ENCODE measurements around the gene PES1.
"Not testable (repeated sequence)": the region's sequence is repeated elsewhere in the genome, so short reads cannot be mapped to it uniquely, and the experiment has no call there.

PES1 gene

DNA sequence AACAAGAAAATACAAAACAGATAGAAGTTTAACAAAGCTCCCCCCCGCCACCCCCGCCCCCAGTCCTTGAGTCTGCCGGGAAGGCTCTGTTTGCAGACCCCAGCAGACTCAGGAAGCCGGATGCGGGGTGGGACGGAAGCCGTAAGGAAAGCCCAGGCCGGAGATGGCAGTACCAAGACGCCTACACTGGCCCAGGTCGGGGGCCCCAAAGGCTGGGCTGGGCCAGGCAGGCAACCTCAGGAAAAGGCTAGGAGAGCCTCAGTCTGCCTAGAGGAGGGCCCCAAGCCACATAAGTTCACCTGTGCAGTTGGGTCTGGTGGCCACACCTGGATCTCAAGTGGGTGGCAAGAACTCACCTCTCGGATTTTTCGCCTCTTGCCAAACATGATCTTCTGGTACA, 13.2 kb downstream of the PES1 start:
- in situ Hi-C loops (cut with MboI; ENCODE audit: low sequenced_read_pairs) = no loop called here

DNA sequence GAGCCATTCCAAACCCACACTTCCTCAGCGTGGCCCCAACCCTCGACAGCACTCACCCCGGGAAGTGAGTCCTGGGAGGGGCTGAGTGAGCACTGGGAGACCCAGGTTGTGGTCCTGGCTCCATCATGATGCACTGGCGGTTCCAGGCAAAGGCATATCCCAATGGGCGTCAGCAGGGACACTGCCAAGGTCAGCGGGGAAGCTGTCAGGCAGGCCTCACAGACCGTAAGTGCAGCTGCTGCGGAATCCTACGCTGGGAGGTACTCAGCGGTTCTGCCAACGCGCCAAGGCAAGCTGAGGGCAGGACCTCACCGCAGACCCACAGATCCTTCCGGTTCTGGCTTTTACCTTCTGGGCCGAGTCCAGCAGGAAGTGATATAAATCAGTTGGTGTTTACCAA, 15.9 kb downstream of the PES1 start:
- in situ Hi-C loops (cut with MboI; ENCODE audit: low sequenced_read_pairs) = no loop called here

DNA sequence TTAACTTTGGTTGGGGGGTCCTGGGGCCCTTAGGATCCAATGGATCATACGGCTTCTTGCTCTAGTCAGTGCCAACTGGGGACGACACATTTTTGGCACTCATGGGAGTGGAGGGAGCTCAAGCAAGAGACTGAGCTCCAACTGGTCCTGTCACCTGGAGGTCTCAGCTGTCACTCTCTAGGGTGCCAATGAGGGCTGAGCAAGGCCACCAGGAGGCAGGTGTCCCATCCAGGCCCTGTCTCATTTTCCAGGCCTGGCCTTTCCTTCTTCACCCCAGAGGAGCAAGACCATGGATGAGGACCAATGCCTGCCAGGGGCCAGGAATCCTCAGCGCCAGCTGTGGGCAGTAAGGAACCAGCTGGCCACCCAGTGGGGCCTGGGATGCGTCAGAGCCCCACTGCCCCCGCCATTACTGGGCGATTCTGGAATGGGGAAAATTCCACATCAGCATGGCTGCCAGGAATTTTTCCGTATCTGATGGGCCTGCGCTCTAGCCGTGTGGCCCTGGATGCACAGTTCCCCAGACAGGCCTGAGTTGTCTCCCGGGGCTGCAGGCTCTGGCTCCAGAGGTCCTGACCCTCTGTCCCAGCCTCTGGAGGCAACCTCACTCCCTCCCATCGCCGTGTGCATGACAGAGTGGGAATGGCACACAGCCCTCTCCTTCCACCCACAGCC, 16.6 kb downstream of the PES1 start:
- in situ Hi-C loops (cut with MboI; ENCODE audit: low sequenced_read_pairs) = no loop called here

DNA sequence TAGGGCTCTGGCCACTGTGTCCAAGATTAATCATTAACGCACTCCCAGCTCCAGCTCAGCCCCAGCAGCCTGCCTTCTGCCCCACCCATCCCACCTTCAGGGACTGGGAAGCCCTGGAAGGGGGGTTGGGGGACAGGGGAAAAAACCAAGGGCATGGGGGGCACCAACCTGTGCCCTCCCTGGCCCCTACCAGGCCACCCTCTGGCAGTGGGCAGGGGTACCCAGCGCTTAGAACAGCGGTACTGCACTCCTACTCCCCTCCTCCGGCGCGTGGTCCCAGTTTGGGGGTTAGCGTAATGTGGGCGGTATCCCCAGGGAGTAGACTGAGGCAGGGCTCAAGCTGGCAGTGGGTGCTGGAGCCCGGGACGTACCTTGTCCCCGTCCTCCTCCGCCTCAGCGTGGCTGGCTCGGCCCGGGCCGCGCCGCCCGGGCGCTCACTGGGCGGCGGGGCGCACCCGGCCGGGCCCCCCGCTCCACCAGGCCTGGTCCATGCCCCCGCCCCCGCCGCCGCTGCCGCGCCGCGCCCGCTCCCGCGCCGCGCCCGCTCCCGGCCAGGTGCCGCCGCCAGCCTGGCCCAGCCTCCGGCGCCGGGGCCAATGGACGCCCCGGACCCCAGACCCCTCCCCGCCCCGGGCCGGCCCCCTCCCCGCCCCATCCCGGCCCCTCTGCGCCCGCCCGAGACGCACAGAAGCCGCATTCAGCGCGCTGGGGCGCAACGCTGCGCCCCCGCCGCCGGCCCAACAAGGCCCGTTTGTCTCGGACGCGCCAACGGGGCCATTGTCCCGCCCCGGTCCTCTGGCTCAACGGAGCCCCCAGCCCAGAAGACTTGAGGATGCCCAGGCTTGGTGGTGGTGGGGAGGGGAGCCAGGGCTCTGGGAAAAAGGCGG, 17.4 kb downstream of the PES1 start, which contains the start of gene GAL3ST1:
GAL3ST1 (minus strand) TSS at position 571 of the 887 bp plus-strand sequence. CDS start 17,273 bp downstream, outside the sequence.
- in situ Hi-C loops (cut with MboI; ENCODE audit: low sequenced_read_pairs) = no loop called here

DNA sequence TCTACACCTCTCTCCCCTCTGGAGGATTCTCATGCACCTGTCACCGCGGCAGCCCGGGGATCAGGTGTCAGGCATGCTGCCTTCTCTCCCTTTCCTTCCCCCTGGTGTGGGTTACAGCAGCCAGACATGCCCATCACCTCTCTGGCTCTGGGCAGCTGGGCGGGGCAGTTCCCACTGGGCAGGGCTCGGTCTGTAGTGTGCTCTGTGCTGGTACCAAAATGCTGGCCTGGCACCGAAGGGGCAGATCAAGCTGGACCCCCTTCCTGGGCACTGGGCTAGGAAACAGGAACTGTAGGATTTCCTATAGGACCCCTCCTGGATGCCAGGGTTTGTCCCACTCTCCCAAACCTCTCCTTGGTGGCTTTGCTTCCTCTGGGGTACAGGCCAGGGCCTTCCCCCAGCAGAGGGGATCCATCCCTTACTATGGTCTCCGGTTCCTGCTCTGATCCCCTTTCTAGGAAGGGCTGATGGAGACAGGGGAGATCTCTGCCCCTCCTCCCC, 18.1 kb downstream of the PES1 start:
- in situ Hi-C loops (cut with MboI; ENCODE audit: low sequenced_read_pairs) = no loop called here

DNA sequence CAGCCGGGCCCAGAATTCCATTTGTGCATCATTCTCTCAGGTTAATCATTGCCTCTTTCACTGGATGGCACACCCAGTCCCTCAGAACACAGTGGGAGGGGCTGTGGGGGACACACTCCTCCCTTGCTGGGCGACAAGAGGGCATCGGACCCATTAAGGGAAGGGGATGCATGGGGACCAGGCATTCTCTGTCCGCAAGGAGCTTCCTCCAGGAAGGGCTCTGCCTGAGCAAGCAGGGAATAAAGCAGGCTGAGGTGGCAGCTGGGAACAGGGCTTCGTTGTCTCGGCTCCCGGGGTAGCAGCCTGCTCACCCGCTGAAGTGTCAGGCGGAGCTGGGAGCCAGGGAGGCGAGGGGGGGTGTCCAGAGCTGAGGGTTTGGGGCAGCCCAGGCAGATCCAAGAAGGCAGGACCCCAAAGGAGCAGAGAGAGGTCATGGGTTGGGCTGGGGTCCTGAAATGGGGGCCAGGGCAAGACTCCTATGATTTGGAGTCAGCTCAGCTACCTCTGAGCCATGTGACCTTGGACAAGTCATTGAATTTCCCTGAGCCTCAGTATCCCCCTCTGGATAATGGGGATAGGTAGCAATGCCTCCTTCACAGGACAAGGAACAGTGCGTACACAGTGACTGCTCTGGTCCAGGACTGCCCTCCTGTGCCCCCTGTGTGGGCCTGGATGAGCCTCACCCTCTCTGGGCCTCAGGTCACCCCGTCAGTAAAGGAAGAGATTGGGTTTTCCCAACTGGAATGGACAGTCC, 18.7 kb downstream of the PES1 start:
- in situ Hi-C loops (cut with MboI; ENCODE audit: low sequenced_read_pairs) = no loop called here

DNA sequence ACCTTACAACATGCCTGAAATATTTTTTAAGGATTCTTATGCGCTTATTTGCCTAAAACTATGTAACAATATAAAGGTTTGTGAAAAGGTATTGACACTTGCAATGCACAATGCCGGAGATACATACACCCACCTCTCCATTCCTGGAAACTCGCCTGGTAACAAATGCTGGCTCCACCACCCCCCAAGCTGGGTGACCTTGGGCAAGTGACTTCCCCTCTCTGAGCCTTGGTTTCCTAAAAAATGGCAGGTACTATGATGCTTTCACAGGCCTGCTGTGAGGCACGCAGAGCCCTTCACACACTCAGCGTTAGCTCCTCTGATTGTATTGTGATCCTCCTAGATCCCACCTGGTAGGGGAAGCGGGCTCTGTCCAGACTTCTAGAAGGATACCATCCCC, 19.5 kb downstream of the PES1 start:
- in situ Hi-C loops (cut with MboI; ENCODE audit: low sequenced_read_pairs) = no loop called here

DNA sequence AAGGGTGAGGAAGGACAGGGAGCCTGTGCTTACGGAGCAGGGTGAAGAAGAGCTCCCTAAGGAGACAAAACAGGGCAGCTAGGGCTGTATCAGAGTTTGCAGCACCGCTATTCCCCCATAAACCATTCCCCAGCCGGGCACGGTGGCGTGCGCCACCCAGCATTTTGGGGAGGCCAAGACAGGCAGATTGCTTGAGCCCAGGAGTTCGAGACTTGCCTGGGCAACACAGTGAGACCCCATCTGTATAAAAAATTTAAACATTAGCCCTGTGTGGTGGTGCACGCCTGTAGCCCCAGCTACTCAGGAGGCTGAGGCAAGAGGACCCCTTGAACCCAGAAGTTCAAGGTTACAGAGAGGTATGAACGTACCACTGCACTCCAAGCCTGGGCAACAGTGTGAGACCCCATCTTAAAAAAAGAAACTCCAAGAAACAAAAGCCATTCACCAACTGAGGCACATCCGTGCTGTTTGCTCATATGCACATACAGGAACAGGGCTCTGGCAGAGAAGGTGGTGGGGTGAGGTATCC, 22.0 kb downstream of the PES1 start:
- in situ Hi-C loops (cut with MboI; ENCODE audit: low sequenced_read_pairs) = no loop called here

DNA sequence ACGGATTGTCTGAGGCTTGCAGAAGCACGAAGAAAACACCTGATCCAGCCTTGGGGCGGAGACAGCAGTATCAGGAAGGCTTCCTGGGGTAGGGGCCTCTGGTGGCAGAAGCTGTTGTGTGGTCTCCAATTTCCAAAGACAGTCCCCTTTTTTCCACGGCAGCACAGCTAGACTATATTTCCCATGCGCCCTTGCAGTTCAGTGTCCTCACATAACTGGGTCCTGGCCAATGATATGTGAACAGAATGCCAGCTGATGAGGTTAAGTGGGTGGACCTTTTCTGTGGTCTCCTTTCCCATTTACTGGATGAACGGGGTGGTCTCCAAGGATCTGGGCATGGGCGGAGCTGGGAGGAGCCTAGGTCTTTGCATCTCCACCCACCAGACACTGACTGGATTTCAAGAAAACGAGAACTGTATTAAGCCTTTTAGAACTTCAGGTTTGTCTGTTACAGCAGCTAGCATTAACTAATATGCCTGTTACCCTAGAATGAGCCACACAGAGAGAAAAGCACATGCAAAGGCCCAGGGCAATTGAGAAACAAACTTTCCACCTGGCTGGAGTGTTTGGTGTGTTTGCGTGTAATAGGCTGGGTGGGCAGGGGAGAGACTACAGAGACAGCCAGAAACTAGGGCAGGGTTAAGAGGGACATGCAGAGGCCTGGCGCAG, 23.4 kb downstream of the PES1 start:
- in situ Hi-C loops (cut with MboI; ENCODE audit: low sequenced_read_pairs) = no loop called here

DNA sequence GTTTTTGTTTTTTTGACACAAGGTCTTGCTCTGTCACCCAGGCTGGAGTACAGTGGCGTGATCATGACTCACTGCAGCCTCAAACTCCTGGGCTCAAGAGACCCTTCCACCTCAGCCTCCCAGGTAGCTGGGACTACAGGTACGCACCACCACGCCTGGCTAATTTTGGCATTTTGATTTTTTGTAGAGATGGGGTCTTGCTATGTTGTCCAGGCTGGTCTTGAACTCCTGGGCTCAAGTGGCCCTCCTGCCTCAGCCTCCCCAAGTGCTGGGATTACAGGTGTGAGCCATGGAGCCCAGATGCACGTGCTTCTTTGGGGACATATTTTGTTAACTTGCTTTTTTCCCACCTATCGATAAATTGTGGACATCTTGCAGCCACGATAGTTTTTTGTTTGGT, 24.4 kb downstream of the PES1 start:
- in situ Hi-C loops (cut with MboI; ENCODE audit: low sequenced_read_pairs) = not testable (repeated sequence)

DNA sequence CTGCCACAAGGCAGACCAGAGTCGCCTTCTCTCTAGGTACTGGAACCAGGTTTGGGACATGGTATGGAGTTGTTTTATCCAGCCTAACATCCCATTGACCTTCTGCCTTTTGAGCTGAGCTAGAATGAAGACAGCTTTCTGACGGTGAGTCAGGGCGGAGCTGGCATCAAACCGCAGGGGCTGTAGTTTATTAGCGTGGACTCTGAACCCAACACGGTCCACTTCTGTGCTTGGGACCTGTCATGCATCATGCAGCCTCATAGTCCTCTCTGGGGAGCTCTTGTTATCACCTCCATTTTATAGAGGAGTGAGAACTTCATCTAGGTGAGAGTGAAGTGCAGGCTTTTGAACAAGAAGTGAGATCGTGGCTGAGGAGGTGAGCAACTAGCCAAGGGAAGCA, 25.6 kb downstream of the PES1 start:
- in situ Hi-C loops (cut with MboI; ENCODE audit: low sequenced_read_pairs) = no loop called here

DNA sequence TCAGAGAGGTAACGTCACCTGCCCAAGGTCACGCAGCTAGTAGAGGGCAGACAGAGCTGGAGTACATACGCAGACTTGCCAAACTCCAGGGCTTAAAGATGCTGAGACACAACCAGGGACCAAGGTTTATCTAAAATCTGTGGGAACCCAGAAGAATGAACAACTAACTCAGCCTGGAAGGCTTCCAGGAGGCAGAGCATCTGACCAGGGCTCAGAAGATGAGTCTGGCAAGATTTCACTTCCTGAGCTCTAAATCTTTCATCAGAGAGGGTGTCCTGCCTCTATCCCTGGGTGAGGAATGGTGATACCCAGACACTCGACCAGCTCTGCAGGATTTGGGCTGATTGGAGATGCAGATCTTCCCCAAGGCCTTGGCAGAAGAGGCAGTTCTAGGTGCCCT, 26.4 kb downstream of the PES1 start:
- in situ Hi-C loops (cut with MboI; ENCODE audit: low sequenced_read_pairs) = no loop called here

DNA sequence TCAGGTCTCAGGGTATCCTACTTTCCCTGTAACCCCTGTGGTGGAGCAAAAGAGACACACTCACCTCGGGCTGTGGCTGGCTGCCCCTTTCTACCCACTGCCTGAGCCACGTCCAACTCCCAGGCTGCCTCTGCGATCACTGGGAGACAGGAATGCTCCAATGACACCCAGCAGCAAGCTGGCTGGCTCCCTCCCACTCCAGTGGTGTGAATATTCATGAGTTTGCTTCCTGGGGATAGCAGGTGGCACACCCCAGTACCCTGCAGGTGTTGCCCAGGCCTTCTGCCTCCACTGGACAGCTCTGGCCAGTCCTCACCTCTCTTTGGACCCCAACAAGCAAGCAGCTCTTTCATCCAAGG, 27.0 kb downstream of the PES1 start:
- in situ Hi-C loops (cut with MboI; ENCODE audit: low sequenced_read_pairs) = no loop called here

DNA sequence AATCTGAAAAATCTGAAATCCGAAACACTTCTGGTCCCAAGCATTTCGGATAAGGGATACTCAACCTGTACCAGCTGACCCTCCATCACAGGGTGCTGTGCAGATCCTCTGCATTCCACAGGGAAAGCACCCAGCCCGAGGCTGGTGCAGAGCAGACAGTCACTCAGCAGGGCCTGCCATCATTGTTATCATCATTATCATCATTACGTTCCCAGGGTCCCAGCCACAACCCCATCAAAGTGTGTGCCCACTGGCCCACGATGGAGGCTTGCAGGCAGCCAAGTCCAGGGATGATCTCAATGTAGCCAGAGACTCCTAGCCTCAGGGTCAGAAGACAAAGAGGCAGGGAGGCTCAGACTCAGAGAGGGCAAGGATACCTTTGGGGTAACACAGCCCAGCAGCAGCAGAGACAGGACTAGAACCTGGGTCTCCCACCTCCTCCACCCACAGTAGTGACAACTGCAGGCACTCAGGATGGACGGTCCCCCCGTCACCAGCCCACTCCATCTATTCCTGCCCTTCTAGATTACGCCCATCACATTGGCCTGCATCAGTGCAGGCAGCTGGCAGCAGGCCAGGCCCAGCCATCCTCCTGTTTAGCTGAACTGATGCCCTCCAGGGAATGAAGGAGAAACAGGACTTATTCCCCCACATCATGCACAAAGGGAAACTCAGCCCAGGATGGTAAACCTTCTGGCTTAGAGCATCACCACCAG, 27.5 kb downstream of the PES1 start:
- in situ Hi-C loops (cut with MboI; ENCODE audit: low sequenced_read_pairs) = no loop called here

DNA sequence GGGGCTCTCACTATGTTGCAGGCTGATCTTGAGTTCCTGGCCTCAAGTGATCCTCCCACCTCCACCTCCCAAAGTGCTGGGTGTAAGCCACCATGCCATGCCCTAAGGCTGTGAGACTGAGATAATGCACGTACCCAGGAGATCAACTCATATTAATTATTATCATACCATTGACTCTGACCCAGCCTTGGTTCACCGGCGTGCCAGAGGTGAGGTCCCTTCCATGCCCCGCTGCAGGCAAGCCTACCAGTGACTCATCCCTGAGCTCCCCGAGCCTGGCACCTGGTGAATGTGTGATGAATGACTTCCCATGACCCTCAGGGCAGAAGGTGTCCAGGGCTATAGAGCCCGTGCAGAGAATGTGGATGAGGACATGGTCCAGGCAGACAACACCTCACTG, 29.3 kb downstream of the PES1 start:
- in situ Hi-C loops (cut with MboI; ENCODE audit: low sequenced_read_pairs) = no loop called here

DNA sequence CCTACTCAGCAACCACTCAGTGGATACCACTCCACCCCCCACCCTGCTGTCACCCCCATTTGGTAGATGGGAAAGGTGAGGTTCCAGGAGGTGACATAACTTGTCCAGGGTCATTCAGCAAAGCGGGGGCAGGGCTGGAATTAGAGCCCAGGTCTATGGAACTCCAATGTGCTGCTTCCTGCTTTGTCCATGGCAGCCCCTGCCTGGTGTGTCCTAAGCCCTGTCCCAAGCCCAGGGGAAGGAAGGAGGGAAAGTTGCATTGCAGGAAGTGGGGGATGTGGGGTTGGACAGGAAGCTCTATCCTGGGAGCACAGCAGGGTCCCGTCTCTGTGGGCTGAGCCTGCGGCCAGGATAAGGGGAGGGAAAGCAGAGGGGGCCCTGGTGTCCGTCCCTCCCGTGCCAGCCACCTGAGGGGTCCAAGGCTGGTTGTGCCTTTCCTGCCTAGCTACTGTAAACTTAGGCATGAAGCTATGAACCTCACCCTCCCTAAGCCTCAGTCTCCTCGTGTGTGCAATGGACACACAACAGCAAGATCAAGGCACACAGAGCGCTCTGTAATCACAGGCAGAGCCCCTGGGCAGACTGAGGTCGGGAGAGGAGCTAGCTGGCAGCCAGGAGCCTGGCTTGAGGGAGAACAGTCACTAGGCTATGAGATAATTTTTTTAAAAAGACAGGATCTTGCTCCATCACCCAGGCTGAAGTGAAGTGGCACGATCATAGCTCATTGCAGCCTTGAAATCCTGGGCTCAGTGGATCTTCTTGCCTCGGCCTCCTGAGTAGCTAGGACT, 30.1 kb downstream of the PES1 start:
- in situ Hi-C loops (cut with MboI; ENCODE audit: low sequenced_read_pairs) = no loop called here

DNA sequence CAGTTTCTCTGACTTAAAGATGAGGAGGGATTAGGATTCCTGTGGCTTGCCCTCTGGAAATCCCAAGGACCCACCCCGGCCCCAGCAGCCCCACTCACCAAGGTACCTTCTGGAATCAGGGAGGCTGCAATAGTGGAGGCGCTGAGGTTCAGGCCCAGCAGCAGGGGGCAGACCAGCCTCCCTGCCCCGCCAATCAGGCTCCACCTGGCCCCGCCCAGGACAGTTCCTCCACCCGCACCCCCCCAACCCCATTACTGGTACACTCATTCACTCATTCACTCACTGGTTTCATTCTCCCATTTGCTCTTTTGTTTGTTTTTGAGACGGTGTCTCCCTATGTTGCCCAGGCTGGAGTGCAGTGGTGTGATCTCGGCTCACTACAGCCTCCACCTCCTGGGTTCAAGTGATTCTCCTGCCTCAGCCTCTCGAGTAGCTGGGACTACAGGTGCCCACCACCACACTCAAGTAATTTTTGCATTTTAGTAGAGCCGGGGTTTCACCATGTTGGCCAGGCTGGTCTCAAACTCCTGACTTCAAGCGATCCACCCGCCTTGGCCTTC, 31.0 kb downstream of the PES1 start:
- in situ Hi-C loops (cut with MboI; ENCODE audit: low sequenced_read_pairs) = not testable (repeated sequence)

DNA sequence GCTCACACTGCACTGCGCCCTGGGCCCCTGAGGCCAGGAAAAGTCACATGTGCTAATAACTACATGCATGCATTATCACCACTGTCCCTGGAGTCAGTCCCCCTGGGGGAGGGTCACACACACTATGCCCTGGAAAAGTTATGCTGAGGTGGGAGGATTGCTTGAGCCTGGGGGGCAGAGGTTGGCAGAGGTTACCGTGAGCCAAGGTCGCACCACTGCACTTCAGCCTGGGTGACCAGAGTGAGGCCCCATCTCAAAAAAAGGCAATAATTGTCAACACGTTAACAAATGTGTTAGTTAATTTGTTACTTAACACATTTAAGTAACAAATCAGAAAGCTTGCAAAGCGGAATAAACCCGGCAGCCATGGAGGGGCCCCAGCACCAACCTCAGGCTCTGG, 31.8 kb downstream of the PES1 start:
- in situ Hi-C loops (cut with MboI; ENCODE audit: low sequenced_read_pairs) = no loop called here

DNA sequence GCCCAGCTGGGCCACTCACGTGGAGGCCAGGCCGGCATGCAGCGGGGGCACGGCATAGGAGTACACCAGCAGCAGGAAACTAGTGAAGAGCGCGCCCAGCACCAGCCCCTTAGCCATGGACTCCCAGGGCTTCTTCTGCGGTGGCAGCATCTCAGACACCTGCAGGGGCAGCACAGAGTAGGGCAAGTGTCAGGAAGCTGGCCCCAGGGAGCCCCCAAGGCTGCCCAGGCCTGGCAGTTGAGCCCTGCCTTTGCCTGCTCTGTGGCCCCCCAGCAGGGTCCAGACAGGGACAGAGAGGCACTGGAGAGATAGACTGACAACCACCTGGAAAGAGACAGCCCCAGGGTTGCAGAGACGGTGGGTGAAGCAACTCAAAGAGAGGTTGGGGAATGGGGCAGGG, 34.5 kb downstream of the PES1 start:
- in situ Hi-C loops (cut with MboI; ENCODE audit: low sequenced_read_pairs) = no loop called here
